KMS-11 (cell line): ENCODE measurements around the gene PSMD7.

Source experiments
- H2AFZ ChIP-seq: fragments of 200-600 bp; sonication (generic); 2 replicates; pipeline ENCODE4 v1.6.1; 2016; ENCODE audit warnings: antibody characterized with exemption, mixed run types, low read depth
- H3K27ac ChIP-seq: fragments of 200-600 bp; sonication (generic); 2 replicates; pipeline ENCODE4 v1.6.1; 2016; ENCODE audit warnings: mild to moderate bottlenecking, mixed run types
- H3K27me3 ChIP-seq: fragments of 200-600 bp; sonication (generic); 2 replicates; pipeline ENCODE4 v1.6.1; 2017; ENCODE audit warnings: mild to moderate bottlenecking, low read depth, mixed run types, moderate library complexity; ENCODE audit not compliant: insufficient read depth
- H3K36me3 ChIP-seq: fragments of 200-600 bp; sonication (generic); 2 replicates; pipeline ENCODE4 v1.6.1; 2017; ENCODE audit warnings: mild to moderate bottlenecking, mixed run types; ENCODE audit not compliant: insufficient read depth
- H3K4me1 ChIP-seq: fragments of 200-600 bp; sonication (generic); 2 replicates; pipeline ENCODE4 v1.6.1; 2016; ENCODE audit warnings: mild to moderate bottlenecking, low read depth, mixed run types; ENCODE audit not compliant: poor library complexity, severe bottlenecking
- H3K4me2 ChIP-seq: fragments of 200-600 bp; sonication (generic); 2 replicates; pipeline ENCODE4 v1.7.0; 2016; ENCODE audit warnings: mild to moderate bottlenecking, mixed run types
- H3K4me3 ChIP-seq: fragments of 200-600 bp; sonication (generic); IDR thresholded peaks from 2 replicates; pipeline ENCODE4 v1.6.1; 2017; ENCODE audit warnings: low read depth, low read length, mixed read lengths; ENCODE audit not compliant: insufficient read depth
- H3K79me2 ChIP-seq: fragments of 200-600 bp; sonication (generic); 2 replicates; pipeline ENCODE4 v1.6.1; 2016; ENCODE audit warnings: low read depth, mixed run types; ENCODE audit not compliant: insufficient read depth
- H3K9ac ChIP-seq: fragments of 200-600 bp; sonication (generic); 2 replicates; pipeline ENCODE4 v1.6.1; 2016; ENCODE audit warnings: mild to moderate bottlenecking, mixed run types
- H4K20me1 ChIP-seq: fragments of 200-600 bp; sonication (generic); 2 replicates; pipeline ENCODE4 v1.6.1; 2016; ENCODE audit warnings: mild to moderate bottlenecking, mixed run types; ENCODE audit not compliant: insufficient read depth
- CTCF ChIP-seq: fragments of 200-600 bp; sonication (generic); conservative IDR thresholded peaks from 2 replicates; pipeline ENCODE4 v1.6.1; 2017; ENCODE audit warnings: low read depth, mild to moderate bottlenecking, antibody characterized with exemption, low read length, moderate library complexity, mixed read lengths

The PSMD7 gene

GRCh38 chr16:74253161-74253938 lies 43.3 kb upstream of the PSMD7 start:
- H3K4me2 ChIP-seq, result no peak overlapping the region
- no peaks in the 10 kb centered on the region for H3K4me1 ChIP-seq
- H3K27me3 ChIP-seq, result no peaks in the 10 kb centered on the region
- H3K4me3 ChIP-seq, result no peak overlapping the region
- H3K36me3 ChIP-seq, result no peaks in the 10 kb centered on the region
- H3K27ac ChIP-seq, result no peak overlapping the region
- no peak for TF ChIP-seq CTCF
- H4K20me1 ChIP-seq, result no peaks in the 10 kb centered on the region
- no peak overlapping the region for H3K9ac ChIP-seq
- no peaks in the 10 kb centered on the region for H3K79me2 ChIP-seq
- no peak overlapping the region for H2AFZ ChIP-seq

- no peak for TF ChIP-seq CTCF
- Histone ChIP-seq H3K27me3 (no peaks in the 10 kb centered on the region), H3K4me1 (no peaks in the 10 kb centered on the region), H3K4me3 (no peak overlapping the region), H2AFZ (no peak overlapping the region), H3K36me3 (no peaks in the 10 kb centered on the region), H4K20me1 (no peaks in the 10 kb centered on the region), H3K79me2 (no peaks in the 10 kb centered on the region), H3K4me2 (no peak overlapping the region), H3K27ac (no peak overlapping the region), H3K9ac (no peak overlapping the region)
Measured at GRCh38 chr16:74257061-74257460, 39.6 kb upstream of the PSMD7 start.

- Histone ChIP-seq H2AFZ (no peak overlapping the region), H4K20me1 (no peaks in the 10 kb centered on the region), H3K4me1 (no peaks in the 10 kb centered on the region), H3K4me3 (no peak overlapping the region), H3K9ac (no peak overlapping the region), H3K36me3 (no peaks in the 10 kb centered on the region), H3K4me2 (no peak overlapping the region), H3K27me3 (no peaks in the 10 kb centered on the region), H3K79me2 (no peaks in the 10 kb centered on the region), H3K27ac (no peak overlapping the region)
- TF ChIP-seq CTCF, result no peak
Measured at GRCh38 chr16:74261068-74261467, 35.5 kb upstream of the PSMD7 start.

GRCh38 chr16:74264811-74265210 lies 31.8 kb upstream of the PSMD7 start:
- no peaks in the 10 kb centered on the region for H3K36me3 ChIP-seq

More at GRCh38 chr16:74264811-74265210, 31.8 kb upstream of the PSMD7 start:
- no peak overlapping the region for H3K9ac ChIP-seq
- no peaks in the 10 kb centered on the region for H3K4me1 ChIP-seq
- no peak overlapping the region for H3K27ac ChIP-seq
- no peak overlapping the region for H3K4me2 ChIP-seq
- H3K4me3 ChIP-seq, result no peak overlapping the region
- no peaks in the 10 kb centered on the region for H4K20me1 ChIP-seq
- TF ChIP-seq CTCF, result no peak
- no peaks in the 10 kb centered on the region for H3K79me2 ChIP-seq
- no peaks in the 10 kb centered on the region for H3K27me3 ChIP-seq
- H2AFZ ChIP-seq, result no peak overlapping the region
